ENCODE results near the gene NAA80.

Gene NAA80

GRCh38 chr3:50327943-50328691 lies 28.9 kb upstream of the NAA80 start, which contains the start of gene TUSC2:
Gene TUSC2, minus strand, starts transcription at chr3:50328223. Its CDS starts 124 bp downstream, at chr3:50328099.
- peak; percentile 86 for DNase-seq

GRCh38 chr3:50327129-50327528 lies 27.9 kb upstream of the NAA80 start:
- DNase-seq, result no peak

DNA sequence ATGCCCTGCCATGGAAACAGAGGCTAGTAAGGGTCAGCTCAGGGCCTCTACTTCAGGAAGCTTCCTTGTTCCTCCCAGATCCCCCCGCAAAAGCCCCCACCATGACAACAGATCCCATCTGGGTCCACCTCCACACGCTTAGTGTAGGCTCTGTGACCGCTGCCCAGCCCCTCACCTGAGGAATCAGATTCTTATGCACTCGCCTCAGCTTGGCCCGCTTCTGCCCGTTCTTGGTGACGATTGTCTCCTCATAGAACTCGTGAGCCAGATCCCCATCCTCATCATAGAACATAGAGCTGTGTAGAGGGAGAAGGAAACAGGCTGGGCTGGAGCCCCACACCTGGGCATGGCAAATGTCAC lies 27.0 kb upstream of the NAA80 start:
- no peak for DNase-seq

GRCh38 chr3:50325497-50326181 lies 26.4 kb upstream of the NAA80 start:
- no peak for DNase-seq

- no peak for DNase-seq
Measured at GRCh38 chr3:50325113-50325480, 25.9 kb upstream of the NAA80 start.

GRCh38 chr3:50324351-50325112 lies 25.3 kb upstream of the NAA80 start:
- peak; percentile 17 for DNase-seq

GRCh38 chr3:50323614-50324199 lies 24.5 kb upstream of the NAA80 start:
- no peak for DNase-seq

DNA sequence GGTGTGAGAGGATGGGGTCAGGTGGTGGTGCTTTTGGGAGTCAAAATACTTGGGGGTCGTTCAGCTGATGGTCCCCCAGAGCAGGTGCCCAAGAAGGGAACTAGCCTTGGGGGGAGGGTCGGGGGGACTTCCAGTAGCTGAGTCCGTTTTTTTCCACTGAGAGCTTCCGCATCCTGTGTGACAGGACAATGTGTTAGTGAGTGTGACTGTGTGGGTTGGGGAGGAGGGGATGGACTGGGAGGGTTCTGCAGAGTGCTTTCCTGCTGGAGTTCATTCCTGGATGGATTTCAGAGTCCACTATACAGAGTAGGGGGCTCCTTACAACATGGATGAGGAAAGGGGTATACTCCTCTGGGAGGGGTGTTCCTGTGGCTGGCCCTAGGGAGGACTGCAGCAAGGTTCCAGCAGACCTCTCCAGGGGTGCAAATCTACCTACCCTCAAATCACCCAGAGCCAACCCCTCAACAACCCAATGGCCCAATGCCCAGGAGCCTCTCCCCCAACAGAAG lies 23.9 kb upstream of the NAA80 start:
- no peak for DNase-seq

- DNase-seq, result peak; percentile 47
Measured at GRCh38 chr3:50322386-50323091, 23.3 kb upstream of the NAA80 start, which contains the start of gene HYAL2. Gene HYAL2, minus strand, starts transcription at chr3:50322745. Its CDS starts 2,256 bp downstream, at chr3:50320489.

DNA sequence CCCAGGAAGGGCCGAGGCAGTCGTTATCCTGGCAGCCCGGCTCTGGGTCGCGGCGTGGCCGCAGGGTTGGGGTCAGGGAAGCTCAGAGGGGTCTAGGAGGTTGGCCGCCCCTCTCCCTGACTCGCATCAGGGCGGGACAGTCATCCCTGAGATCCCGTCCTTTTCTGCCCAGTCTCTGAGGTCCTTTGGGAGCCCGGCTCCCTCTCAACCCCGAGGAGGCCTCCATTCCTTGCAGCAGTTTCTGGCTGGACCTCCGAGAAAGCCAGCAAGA lies 22.8 kb upstream of the NAA80 start:
- no peak for DNase-seq

DNA sequence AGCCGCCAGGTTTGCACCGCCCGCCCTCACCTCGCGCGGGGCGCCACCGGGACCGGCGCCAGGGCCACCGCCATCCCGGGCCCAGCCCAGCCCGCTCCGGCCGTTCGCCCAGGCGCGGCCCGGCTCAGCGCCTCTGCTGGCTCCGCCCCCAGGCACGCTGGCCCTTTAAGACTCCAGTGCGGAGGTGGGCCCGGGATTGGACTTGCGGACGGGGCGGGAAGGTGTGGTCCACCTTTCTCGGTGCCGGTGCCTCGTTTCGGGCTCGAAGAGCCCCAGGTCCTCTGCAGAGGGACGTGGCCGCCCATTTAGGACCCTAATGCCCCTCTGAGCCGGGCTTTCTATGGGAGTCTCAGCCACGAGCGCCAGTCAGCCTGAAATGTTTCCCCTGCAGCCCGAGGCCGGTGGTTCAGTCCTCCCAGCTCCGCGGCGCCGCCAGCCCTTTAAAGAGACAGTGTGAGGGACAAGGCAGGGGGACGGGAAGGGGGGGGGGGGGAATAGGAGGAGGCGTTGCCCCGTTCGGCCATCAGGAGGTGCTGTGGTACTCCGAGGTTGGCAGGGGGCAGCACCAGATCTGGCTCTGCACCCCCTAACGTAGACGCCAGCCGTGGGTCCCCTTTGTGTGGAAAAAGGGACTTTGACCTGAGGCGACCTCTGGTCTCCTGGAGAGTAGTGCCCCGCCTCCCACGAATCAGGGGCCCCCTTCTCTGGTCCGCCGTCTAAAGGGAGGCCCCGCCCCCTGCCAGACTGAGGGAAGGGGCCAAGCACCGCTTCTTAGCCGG lies 22.3 kb upstream of the NAA80 start:
- peak; percentile 70 for DNase-seq

GRCh38 chr3:50320853-50321335 lies 21.7 kb upstream of the NAA80 start:
- DNase-seq, result peak; percentile 40

- DNase-seq, result no peak
Measured at GRCh38 chr3:50319894-50320625, 20.9 kb upstream of the NAA80 start.

DNA sequence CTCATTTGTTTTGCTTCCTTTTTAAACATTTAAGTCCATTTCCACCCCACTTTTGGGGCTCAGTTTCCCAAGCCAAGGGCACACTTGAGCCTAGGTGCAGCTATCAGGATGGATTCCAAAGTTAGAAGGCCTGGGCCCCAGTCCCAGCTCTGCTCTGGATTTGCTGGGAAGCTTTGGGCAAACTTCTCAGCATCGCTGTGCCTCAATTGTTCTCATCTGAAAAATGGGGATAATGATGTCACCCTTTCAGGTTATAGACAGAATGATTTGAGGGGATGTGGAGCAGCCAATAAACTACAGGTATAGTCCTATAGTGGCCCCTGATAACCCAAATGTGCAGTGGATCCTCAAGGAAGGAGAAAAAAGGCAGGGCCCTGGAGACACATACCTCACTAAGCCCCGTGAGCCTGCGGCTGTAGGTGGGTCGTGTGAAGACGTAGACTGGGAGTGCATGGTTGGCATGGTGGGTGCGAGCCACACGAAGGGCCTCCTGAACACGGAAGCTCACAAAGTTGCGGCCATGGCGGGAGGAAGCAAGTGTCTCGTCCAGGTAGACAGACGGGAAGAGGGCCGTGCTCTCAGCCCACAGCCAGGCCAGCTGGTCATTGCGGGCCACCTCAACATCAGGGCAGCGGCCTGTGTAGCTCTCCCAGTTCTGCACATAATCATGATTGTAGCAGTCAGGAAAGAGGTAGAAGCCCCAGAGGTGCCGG lies 20.1 kb upstream of the NAA80 start:
- no peak for DNase-seq

DNA sequence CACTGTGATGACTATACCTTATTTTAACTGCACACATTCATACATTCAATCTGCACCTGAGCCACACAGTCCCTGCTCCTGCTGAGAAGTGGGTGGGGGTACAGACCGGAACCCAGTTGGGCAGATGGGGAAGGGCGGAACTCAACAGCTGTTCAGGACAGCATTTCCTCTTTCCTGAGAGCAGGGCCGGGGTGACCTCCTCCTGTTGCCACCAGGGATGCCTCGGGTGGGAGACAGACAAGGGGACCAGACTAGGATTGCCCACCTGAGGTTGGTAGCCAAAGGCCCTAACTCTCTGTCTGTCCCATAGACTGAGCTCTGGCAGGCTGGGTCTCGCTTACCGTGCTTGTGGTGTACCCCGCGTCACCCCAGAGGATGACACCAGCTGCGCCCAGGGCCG lies 19.4 kb upstream of the NAA80 start:
- DNase-seq, result no peak

- no peak for DNase-seq
Measured at GRCh38 chr3:50318163-50318562, 19.0 kb upstream of the NAA80 start.

- DNase-seq, result no peak
Measured at GRCh38 chr3:50317300-50317699, 18.1 kb upstream of the NAA80 start.

- no peak for DNase-seq
Measured at GRCh38 chr3:50316657-50317242, 17.5 kb upstream of the NAA80 start.

DNA sequence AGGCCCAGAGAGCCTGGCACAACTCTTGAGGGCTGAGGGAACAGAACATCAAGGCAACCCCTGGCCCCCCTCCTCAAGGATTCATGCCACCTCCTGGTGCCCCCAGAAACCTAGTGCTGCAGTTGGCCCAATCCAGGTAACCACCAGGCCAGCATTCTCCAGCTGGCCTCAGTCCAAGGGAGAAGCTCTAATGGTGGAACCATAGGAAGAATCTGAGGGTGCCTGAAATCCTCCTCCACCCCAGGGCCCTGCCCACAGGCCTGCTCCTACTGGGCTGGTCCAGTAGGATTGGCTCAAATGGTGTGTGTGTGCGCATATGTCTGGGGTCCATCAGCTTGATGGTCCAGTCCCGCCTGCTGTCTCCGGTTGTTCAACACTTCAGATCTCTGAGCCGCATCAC lies 15.6 kb upstream of the NAA80 start:
- no peak for DNase-seq

GRCh38 chr3:50314342-50314741 lies 15.1 kb upstream of the NAA80 start:
- no peak for DNase-seq

All from NCI-H1105 treated with DMSO at 0.1 percent for 48 hours (cell line).